NT2/D1 (cell line): ENCODE results near the gene RIC1.

Source experiments
- YY1 ChIP-seq: IDR thresholded peaks from 2 replicates; pipeline ENCODE4 v1.6.1; 2011; ENCODE audit not compliant: insufficient read length, insufficient read depth
- ZNF274 ChIP-seq: IDR thresholded peaks from 2 replicates; pipeline ENCODE4 v1.6.1; 2011; ENCODE audit warnings: mild to moderate bottlenecking, low read depth, low read length

DNA sequence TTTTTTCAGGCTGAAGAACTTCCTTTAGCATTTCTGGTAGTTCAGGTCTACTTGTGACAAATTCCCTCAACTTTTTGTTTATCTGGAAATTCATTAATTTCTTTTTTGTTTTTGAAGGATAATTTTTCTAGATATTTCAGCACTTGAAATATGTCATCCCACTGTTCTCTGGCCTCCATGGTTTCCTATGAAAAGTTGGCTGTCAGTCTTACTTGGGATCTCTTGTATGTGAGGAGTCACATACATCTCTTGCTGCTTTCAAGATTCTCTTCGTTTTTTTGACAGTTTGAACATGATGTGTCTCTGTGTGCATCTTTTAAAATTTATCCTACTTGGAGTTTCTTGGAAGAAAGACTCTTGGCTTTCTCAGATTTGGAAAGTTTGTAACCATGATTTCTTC lies 79.5 kb downstream of the RIC1 start:
- TF ChIP-seq ZNF274 (no peak), YY1 (no peak)
